ENCODE results near the gene PUS7.

DNA sequence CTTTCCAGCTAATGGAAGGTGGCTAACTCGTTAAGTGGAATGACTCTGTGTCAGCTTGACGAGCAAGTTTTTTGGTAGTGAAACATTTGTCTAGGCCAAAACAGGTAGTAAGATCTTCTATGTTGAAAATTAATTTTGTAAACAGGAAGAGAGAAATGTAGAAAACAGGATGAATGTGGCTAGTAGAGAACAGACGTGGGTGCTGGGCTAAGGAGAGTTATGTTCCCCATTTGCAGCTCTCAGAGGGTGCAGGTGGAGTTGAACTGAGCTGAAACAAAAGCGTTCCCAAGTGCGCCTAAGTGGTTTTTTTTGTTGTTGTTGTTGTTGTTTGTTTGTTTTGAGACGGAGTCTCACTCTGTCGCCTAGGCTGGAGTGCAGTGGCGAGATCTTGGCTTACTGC, 73.9 kb downstream of the PUS7 start:
- TF ChIP-seq, protein P1, sequence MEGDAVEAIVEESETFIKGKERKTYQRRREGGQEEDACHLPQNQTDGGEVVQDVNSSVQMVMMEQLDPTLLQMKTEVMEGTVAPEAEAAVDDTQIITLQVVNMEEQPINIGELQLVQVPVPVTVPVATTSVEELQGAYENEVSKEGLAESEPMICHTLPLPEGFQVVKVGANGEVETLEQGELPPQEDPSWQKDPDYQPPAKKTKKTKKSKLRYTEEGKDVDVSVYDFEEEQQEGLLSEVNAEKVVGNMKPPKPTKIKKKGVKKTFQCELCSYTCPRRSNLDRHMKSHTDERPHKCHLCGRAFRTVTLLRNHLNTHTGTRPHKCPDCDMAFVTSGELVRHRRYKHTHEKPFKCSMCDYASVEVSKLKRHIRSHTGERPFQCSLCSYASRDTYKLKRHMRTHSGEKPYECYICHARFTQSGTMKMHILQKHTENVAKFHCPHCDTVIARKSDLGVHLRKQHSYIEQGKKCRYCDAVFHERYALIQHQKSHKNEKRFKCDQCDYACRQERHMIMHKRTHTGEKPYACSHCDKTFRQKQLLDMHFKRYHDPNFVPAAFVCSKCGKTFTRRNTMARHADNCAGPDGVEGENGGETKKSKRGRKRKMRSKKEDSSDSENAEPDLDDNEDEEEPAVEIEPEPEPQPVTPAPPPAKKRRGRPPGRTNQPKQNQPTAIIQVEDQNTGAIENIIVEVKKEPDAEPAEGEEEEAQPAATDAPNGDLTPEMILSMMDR (optimal IDR thresholded peaks at IDR 0.05 in 1 of 3, IDR thresholded peaks at IDR 0.05 in 1 of 3, conservative IDR thresholded peaks at IDR 0.05 in 1 of 3; ENCODE audit: extremely low read depth in 1 of 3, insufficient read depth in 2 of 3, low read length in 3 of 3) = no peak
- TF ChIP-seq EZH2 (IDR thresholded peaks at IDR 0.05; ENCODE audit: low read length) = no peak

Measured in keratinocyte (primary cell).